SK-N-SH treated with all-trans-retinoic acid at 6 μM for 48 hours (cell line): ENCODE measurements around the gene B3GALT5.

Experiments used
- ATAC-seq: fragments of 200-7000 bp; cut with Tn5 transposase; 3 replicates; pipeline ENCODE4 v1.9.1; 2020; ENCODE audit warnings: mild to moderate bottlenecking, moderate library complexity
- ARNTL ChIP-seq: fragments of 450-650 bp; formaldehyde crosslinking; IDR thresholded peaks from 2 replicates; pipeline ENCODE4 v1.5.0; 2020; ENCODE audit warnings: low read depth, mild to moderate bottlenecking, moderate library complexity, borderline replicate concordance
- BACH2 ChIP-seq: fragments of 250-450 bp; sonication (Bioruptor Pico); IDR thresholded peaks from 2 replicates; pipeline ENCODE4 v1.9.0; 2021; ENCODE audit warnings: mild to moderate bottlenecking, borderline replicate concordance
- CSDC2 ChIP-seq: fragments of 250-450 bp; sonication (Bioruptor Pico); IDR thresholded peaks from 2 replicates; pipeline ENCODE4 v1.5.0; 2020; ENCODE audit warnings: mild to moderate bottlenecking, moderate library complexity
- CSRNP3 ChIP-seq: fragments of 250-450 bp; sonication (Bioruptor Pico); IDR thresholded peaks from 2 replicates; pipeline ENCODE4 v1.5.1; 2021; ENCODE audit warnings: mild to moderate bottlenecking, moderate library complexity
- ESRRG ChIP-seq: fragments of 250-450 bp; sonication (Bioruptor Pico); IDR thresholded peaks from 2 replicates; pipeline ENCODE4 v1.6.1; 2021; ENCODE audit warnings: mild to moderate bottlenecking
- GLIS3 ChIP-seq: fragments of 250-450 bp; sonication (Bioruptor Pico); IDR thresholded peaks from 2 replicates; pipeline ENCODE4 v1.5.0; 2020; ENCODE audit warnings: mild to moderate bottlenecking, moderate library complexity
- ISL1 ChIP-seq: fragments of 250-450 bp; sonication (Bioruptor Pico); IDR thresholded peaks from 2 replicates; pipeline ENCODE4 v2.1.2; 2022; ENCODE audit warnings: mild to moderate bottlenecking, moderate library complexity
- OSR1 ChIP-seq: fragments of 250-450 bp; sonication (Bioruptor Pico); IDR thresholded peaks from 2 replicates; pipeline ENCODE4 v1.8.0; 2022; ENCODE audit warnings: moderate library complexity, mild to moderate bottlenecking, inconsistent platforms
- PATZ1 ChIP-seq: fragments of 250-450 bp; sonication (Bioruptor Pico); IDR thresholded peaks from 2 replicates; pipeline ENCODE4 v1.8.0; 2020; ENCODE audit warnings: mild to moderate bottlenecking, moderate library complexity, borderline replicate concordance
- PPARA ChIP-seq: fragments of 250-450 bp; sonication (Bioruptor Pico); IDR thresholded peaks from 2 replicates; pipeline ENCODE4 v1.5.0; 2020; ENCODE audit warnings: mild to moderate bottlenecking, borderline replicate concordance
- RARB ChIP-seq: fragments of 250-450 bp; sonication (Bioruptor Pico); IDR thresholded peaks from 2 replicates; pipeline ENCODE4 v1.8.0; 2021; ENCODE audit warnings: mild to moderate bottlenecking, moderate library complexity
- SNAI2 ChIP-seq: fragments of 250-450 bp; sonication (Bioruptor Pico); IDR thresholded peaks from 2 replicates; pipeline ENCODE4 v1.5.0; 2020; ENCODE audit warnings: mild to moderate bottlenecking, moderate library complexity
- TCF4 ChIP-seq: fragments of 250-450 bp; sonication (Bioruptor Pico); IDR thresholded peaks from 2 replicates; pipeline ENCODE4 v1.8.0; 2021; ENCODE audit warnings: mild to moderate bottlenecking, moderate library complexity, borderline replicate concordance
- TOX ChIP-seq: fragments of 250-450 bp; sonication (Bioruptor Pico); IDR thresholded peaks from 2 replicates; pipeline ENCODE4 v1.8.0; 2021; ENCODE audit warnings: mild to moderate bottlenecking, moderate library complexity, borderline replicate concordance
- ZC3H10 ChIP-seq: fragments of 250-450 bp; sonication (Bioruptor Pico); IDR thresholded peaks from 2 replicates; pipeline ENCODE4 v1.5.1; 2021; ENCODE audit warnings: mild to moderate bottlenecking, moderate library complexity
- ZFP3 ChIP-seq: fragments of 250-450 bp; sonication (Bioruptor Pico); IDR thresholded peaks from 2 replicates; pipeline ENCODE4 v1.5.0; 2020; ENCODE audit warnings: mild to moderate bottlenecking, moderate library complexity
- ZFP30 ChIP-seq: fragments of 450-650 bp; formaldehyde crosslinking; IDR thresholded peaks from 2 replicates; pipeline ENCODE4 v1.5.0; 2022; ENCODE audit warnings: mild to moderate bottlenecking, moderate library complexity
- ZNF565 ChIP-seq: fragments of 450-650 bp; formaldehyde crosslinking; conservative IDR thresholded peaks from 2 replicates; pipeline ENCODE4 v1.5.0; 2020; ENCODE audit warnings: low read depth, mild to moderate bottlenecking, moderate library complexity
- ZNF70 ChIP-seq: fragments of 450-650 bp; formaldehyde crosslinking; IDR thresholded peaks from 2 replicates; pipeline ENCODE4 v1.5.0; 2020; ENCODE audit warnings: mild to moderate bottlenecking, moderate library complexity
- ZNF8 ChIP-seq: fragments of 450-650 bp; formaldehyde crosslinking; IDR thresholded peaks from 2 replicates; pipeline ENCODE4 v1.5.0; 2020; ENCODE audit warnings: mild to moderate bottlenecking, moderate library complexity
- TF ChIP-seq, protein P1 (sequence below): fragments of 250-450 bp; sonication (Bioruptor Pico); IDR thresholded peaks from 2 replicates; pipeline ENCODE4 v1.5.1; 2020; ENCODE audit warnings: low read depth, mild to moderate bottlenecking, moderate library complexity
- TF ChIP-seq, protein P2 (sequence below): fragments of 250-450 bp; sonication (Bioruptor Pico); IDR thresholded peaks from 2 replicates; pipeline ENCODE4 v1.8.0; 2021; ENCODE audit warnings: low read depth, mild to moderate bottlenecking, moderate library complexity, borderline replicate concordance

B3GALT5 gene

GRCh38 chr21:39567180-39567972 lies 45.4 kb upstream of the B3GALT5 start:
- no peak for ATAC-seq
- TF ChIP-seq TOX (CRISPR knock-in tag) (no peak), CSDC2 (CRISPR knock-in tag) (no peak), ZNF565 (CRISPR knock-in tag) (no peak), ARNTL (CRISPR knock-in tag) (no peak), PATZ1 (CRISPR knock-in tag) (no peak), OSR1 (no peak), ESRRG (no peak), RARB (CRISPR knock-in tag) (no peak)
- TF ChIP-seq, protein P1, sequence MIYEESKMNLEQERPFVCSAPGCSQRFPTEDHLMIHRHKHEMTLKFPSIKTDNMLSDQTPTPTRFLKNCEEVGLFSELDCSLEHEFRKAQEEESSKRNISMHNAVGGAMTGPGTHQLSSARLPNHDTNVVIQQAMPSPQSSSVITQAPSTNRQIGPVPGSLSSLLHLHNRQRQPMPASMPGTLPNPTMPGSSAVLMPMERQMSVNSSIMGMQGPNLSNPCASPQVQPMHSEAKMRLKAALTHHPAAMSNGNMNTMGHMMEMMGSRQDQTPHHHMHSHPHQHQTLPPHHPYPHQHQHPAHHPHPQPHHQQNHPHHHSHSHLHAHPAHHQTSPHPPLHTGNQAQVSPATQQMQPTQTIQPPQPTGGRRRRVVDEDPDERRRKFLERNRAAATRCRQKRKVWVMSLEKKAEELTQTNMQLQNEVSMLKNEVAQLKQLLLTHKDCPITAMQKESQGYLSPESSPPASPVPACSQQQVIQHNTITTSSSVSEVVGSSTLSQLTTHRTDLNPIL (CRISPR knock-in tag), result no peak
- TF ChIP-seq, all 23 proteins: peak for 0

DNA sequence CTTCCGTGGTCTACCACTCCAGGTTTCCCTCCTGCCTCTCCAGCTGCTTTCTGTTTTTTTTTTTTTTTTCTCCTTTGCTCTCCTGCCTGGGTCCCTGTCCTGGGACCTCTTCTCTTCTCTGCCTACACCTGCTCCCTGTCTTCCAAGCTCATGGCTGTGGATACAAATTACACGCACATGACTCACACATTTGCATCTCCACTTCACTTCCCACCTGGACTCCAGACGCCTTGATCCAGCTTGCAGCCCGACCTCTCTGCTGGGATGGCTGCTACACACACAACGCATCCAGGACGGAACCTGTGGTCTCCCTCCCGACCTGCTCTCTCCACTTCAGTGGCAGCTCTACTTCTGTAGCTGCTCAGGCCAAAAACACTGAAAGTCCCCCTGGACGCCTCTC lies 44.4 kb upstream of the B3GALT5 start:
- no peak for ATAC-seq
- TF ChIP-seq ESRRG, result no peak
- no peak for TF ChIP-seq TOX (CRISPR knock-in tag)
- no peak for TF ChIP-seq PPARA (CRISPR knock-in tag)
- TF ChIP-seq CSDC2 (CRISPR knock-in tag), result no peak
- no peak for TF ChIP-seq CSRNP3 (CRISPR knock-in tag)
- no peak for TF ChIP-seq GLIS3 (CRISPR knock-in tag)
- TF ChIP-seq ZNF8 (CRISPR knock-in tag), result no peak
- no peak for TF ChIP-seq ZC3H10 (CRISPR knock-in tag)
- TF ChIP-seq ZNF565 (CRISPR knock-in tag), result no peak
- no peak for TF ChIP-seq TCF4 (CRISPR knock-in tag)
- no peak for TF ChIP-seq ISL1 (CRISPR knock-in tag)
- TF ChIP-seq ZFP30, result no peak
- no peak for TF ChIP-seq ZFP3 (CRISPR knock-in tag)
- no peak for TF ChIP-seq SNAI2 (CRISPR knock-in tag)
- no peak for TF ChIP-seq BACH2 (CRISPR knock-in tag)

GRCh38 chr21:39575775-39576174 lies 37.0 kb upstream of the B3GALT5 start:
- TF ChIP-seq, protein P2, sequence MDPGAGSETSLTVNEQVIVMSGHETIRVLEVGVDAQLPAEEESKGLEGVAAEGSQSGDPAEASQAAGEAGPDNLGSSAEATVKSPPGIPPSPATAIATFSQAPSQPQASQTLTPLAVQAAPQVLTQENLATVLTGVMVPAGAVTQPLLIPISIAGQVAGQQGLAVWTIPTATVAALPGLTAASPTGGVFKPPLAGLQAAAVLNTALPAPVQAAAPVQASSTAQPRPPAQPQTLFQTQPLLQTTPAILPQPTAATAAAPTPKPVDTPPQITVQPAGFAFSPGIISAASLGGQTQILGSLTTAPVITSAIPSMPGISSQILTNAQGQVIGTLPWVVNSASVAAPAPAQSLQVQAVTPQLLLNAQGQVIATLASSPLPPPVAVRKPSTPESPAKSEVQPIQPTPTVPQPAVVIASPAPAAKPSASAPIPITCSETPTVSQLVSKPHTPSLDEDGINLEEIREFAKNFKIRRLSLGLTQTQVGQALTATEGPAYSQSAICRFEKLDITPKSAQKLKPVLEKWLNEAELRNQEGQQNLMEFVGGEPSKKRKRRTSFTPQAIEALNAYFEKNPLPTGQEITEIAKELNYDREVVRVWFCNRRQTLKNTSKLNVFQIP, result no peak
- TF ChIP-seq TCF4 (CRISPR knock-in tag), result no peak
- no peak for TF ChIP-seq TOX (CRISPR knock-in tag)
- TF ChIP-seq PATZ1 (CRISPR knock-in tag), result no peak
- TF ChIP-seq ZNF70 (CRISPR knock-in tag), result no peak
- TF ChIP-seq CSRNP3 (CRISPR knock-in tag), result no peak
- TF ChIP-seq GLIS3 (CRISPR knock-in tag), result no peak
- no peak for TF ChIP-seq SNAI2 (CRISPR knock-in tag)
- TF ChIP-seq, all 23 proteins: peak for 0
- no peak for ATAC-seq
